Limb (tissue), 2 donors: ENCODE results near the gene BPIFB1.

Experiments
- DNase-seq, 2 donors: peaks; one replicate each; pipeline ENCODE4 v3.0.0-alpha.2; 2016; ENCODE audit errors: extremely low spot score in 2 of 2

Gene BPIFB1

DNA sequence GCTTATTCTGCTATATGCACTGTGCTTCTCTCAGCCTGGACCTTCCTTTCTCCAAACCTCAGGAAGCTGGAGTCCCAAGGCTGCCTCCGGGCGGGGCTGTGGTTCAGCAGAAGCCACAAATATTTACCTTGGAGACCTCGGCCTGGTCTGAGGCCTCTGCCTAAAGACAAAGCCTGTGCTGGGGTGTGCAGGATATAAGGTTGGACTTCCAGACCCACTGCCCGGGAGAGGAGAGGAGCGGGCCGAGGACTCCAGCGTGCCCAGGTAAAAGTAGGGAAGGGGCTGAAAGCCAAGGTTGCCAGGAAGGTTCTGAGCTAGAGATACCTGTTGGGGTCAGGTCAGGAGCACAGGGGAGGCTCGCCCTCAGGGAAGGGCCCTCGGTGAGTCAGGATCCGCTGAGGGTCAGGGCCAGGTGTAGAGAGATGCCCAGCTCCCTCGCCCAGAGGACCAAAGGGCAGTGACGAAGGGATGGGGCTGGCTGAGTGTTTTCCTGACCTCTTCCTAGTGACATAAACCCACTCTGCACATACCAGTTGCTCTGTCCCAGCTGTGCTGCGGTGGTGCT is at the start of gene BPIFB1:
BPIFB1 (plus strand) TSS at position 224 of the 565 bp plus-strand sequence. CDS start 2,860 bp downstream, outside the sequence.
- no peak for DNase-seq

DNA sequence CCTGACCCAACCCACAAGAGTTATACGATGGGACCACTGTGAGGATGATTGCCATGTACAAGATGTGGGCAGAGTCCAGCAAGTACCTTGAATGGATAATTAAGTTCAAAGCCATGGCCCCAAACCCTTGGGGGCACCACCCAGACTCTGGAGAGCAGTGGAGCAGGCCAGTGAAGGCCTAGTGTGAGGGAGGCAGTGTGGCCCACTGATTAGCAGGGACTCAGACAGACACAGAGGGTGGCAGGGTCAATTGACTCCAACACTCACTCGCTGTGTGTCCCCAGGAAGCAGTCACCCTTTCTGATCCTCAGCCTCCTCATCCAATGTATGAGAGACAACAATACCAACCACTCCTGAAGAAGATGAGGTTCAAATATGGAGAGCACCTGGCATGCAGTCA is 49.0 kb upstream of the BPIFB1 start:
- DNase-seq: no peak

- no peak for DNase-seq
These were observed 47.3 kb upstream of the BPIFB1 start, which contains the start of gene BPIFA1 for GRCh38 chr20:33235696-33236095. Gene BPIFA1, plus strand, starts transcription at chr20:33235996. Its CDS starts 1,716 bp downstream, at chr20:33237712.

- DNase-seq: no peak
These were observed 46.7 kb upstream of the BPIFB1 start for GRCh38 chr20:33236351-33236750.

DNA sequence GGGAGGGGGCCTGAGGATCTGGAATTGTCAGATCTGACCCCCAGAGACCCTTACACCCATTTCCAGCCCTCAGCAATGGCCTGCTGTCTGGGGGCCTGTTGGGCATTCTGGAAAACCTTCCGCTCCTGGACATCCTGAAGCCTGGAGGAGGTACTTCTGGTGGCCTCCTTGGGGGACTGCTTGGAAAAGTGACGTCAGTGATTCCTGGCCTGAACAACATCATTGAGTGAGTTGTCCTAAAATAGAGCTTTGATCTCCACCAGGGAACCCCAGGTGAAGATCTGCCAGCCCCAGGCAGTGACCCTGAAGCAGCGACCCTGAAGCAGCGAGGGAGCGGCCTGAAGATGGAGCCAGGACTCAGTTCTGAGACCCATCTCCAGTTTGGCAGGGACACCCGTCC is 45.0 kb upstream of the BPIFB1 start:
- DNase-seq: no peak

GRCh38 chr20:33239418-33239817 is 43.6 kb upstream of the BPIFB1 start:
- no peak for DNase-seq

GRCh38 chr20:33239979-33240736 is 42.9 kb upstream of the BPIFB1 start:
- DNase-seq: no peak

DNA sequence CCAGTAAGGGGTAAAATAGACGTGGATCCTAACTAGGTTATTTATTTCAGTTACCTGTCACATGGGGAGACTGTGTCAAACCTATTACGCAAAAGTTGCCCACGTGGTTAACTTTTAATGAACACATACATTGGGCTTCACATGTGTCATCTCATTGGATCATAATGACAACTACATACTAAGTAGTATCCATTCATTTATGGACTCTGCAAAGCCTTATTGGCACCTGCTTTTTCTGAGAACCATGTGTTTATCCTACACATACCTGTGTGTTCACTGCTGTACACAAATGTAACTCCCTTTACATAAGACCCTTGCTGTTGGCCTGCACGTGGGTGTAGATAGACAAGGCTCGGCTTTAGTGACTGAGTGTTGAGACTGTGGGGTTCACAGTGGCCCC is 42.1 kb upstream of the BPIFB1 start:
- no peak for DNase-seq

GRCh38 chr20:33242319-33243100 is 40.5 kb upstream of the BPIFB1 start:
- DNase-seq: no peak

- no peak for DNase-seq
These were observed 36.9 kb upstream of the BPIFB1 start for GRCh38 chr20:33246077-33246476.

DNA sequence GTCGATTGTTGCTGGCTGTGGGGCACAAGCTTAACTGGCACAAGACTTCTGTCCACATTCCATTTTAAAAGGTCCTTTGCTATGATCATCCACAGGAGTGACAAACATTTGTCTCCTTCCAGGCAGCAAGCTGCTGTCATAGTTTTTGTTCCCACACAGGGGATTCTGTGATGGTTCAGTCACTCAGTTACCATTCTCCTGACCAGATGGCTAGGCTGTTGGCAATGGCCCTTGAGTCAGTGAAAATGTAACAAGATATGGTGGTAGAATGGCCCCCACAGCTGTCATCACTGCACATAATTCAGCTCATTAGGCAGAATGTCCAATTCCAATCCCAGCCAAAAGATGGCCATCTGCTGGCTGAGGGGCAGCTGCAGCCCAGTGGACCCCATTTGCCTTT is 33.6 kb upstream of the BPIFB1 start:
- no peak for DNase-seq

DNA sequence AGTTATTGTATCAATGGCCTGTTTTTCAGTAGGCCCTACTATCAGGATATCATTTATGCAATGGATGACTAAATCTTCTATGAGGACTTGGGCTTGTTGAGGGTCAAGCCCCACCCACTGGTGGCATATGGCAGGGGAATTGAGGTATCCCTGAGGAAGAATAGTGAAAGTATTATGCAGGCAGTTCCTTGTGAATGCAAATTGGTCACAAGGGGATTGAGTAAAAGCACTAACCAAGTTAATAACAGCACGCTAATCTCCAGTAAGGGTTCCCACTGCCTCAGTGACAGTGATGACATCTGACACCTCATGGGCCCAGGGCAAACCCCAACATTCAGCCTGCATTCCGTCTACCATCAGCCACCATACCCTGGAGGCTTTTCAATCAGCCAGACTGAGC is 32.3 kb upstream of the BPIFB1 start:
- no peak for DNase-seq

DNA sequence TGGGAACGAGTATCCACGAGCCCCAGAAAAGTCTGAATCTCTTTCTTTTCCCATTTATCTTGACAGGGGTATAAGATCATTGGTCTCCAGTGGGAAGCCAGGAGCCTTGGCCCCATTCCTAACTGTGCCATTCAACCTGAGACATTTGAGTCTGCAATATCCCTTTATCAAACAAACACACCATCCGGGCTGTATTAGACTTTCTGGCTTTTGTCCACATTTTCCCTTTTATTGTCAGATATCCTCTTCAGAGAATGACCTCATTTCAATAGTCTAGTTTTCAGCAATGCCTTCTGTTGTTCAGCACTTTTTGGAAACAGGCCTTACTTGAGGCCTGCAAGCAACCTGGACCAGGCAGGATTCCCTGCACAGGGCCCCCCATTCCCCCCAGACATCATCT is 31.5 kb upstream of the BPIFB1 start:
- no peak for DNase-seq

DNA sequence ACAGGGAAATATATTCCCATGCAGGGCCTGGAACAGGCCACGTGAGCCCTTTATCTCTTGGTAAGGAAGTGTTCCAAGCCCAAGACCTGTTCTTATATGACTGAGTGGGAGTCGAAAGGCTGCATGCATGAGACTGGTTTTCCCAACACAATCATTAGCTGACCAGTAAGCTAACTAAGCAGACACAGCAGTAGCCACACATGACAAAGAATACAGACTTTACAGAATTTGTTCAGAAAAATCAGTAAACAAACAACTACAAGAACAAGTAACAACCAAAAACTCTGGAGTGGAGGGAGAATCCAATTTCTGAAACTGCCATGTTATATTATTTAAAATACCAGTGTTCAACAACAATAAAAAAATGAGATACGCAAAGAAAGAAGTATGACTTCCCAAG is 30.6 kb upstream of the BPIFB1 start:
- no peak for DNase-seq

- no peak for DNase-seq
These were observed 28.0 kb upstream of the BPIFB1 start for GRCh38 chr20:33255005-33255404.

- no peak for DNase-seq
These were observed 25.8 kb upstream of the BPIFB1 start for GRCh38 chr20:33257237-33257636.

GRCh38 chr20:33259371-33259770 is 23.6 kb upstream of the BPIFB1 start:
- DNase-seq: no peak

DNA sequence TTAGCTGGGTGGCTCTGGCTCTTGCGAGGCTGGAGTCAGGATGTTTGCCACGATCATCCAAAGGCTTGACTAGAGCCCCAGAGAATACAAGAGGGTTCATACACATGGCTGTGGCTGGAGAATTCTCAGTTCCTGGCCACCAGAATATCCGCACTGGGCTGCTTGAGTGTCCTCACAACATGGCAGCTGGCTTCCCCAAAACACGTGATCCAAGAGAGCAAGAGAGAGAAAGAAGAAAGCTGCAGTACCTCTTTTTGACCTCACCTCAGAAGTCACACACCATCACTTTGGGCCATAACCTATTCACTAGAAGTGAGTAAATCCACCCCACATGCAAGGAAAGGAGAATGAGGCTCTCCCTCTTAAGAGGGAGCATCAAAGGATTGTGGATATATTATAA is 21.5 kb upstream of the BPIFB1 start:
- DNase-seq: no peak

- peak; percentile 40 to 53 for DNase-seq
These were observed 20.4 kb upstream of the BPIFB1 start for GRCh38 chr20:33262658-33263065.

- no peak for DNase-seq
These were observed 19.2 kb upstream of the BPIFB1 start for GRCh38 chr20:33263784-33264183.

DNA sequence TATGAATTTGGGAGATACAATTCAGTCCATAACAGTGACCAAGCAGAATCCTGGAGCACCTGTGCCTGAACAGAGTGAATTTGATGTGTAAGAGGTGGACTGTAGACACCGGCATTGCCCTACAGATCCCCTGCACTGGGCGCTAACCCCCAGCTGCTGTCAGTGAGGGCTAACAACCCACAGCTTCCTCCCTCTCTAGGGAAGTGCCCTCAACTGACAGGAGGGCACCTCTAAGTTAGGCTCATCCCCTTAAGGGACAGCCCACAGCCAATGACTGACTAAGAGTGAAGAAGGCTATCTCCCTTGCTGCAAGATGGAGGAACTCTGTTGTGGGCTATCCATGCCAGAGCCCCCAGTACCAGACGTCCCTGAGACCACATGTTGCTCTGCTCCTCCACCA is 15.3 kb upstream of the BPIFB1 start:
- DNase-seq: no peak

DNA sequence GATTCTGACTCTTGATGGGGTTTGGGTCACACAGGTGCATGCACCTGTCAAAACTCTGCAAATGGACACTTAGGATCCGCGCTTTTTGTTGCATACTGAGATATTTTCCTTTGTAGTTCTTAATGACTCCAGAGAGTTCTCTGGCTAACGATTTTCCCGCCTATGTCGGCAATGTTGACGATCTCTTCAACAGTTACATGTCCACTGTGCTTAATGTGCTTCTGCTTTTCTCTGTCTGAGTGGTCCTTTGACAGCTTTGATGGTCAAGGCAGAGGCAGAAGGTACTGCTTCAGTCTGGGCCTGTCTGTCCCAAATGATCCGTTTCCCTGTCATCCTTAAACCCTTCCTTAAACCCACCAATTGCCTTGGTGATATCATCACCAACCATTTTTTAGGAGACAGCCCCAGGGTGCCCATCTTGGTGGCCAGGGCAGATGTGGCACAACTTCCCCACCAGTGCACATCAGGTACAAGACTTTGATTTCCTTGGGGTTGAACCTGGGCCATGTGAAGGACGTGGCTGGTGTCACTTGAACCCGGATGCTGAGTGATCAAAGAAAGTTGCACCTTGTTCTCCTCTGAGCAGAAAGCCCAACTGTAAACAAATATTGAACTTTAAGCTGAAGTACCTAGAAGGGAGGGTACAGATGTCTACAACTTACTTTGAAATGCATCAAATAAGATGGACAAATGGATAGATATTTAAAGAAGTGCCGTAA is 10.7 kb upstream of the BPIFB1 start:
- no peak for DNase-seq
